ENCODE measurements around the gene PLXNA3. TPM values are rescaled to one million over a fixed set of nuclear protein-coding genes. Genes with fewer than 3 reads are reported as not detected.

The PLXNA3 gene
- total and polyA plus RNA-seq, 8 donors = 2.3 to 296 (median 13.9) TPM

Small RNA genes within 50 kb of the gene (small RNA-seq; reads per million reads assigned to genes)
- gene MIR6858 (0 to 0.47 (median 0.22) reads per million in 4 donors), gene RN7SL697P (0 reads per million in 4 donors)

Other genes starting within 250 kb of the PLXNA3 start
- not detected for gene OPN1MW2, start 238.5 kb upstream of the PLXNA3 start, total RNA-seq
- gene OPN1MW2, start 238.5 kb upstream of the PLXNA3 start, polyA plus RNA-seq = not detected
- not detected for gene OPN1MW3, start 200.7 kb upstream of the PLXNA3 start, total RNA-seq
- gene OPN1MW3, start 200.7 kb upstream of the PLXNA3 start, polyA plus RNA-seq = not detected
- gene TEX28, start 163.2 kb upstream of the PLXNA3 start, total RNA-seq = not detected
- not detected for gene TEX28, start 163.2 kb upstream of the PLXNA3 start, polyA plus RNA-seq
- gene TKTL1, start 162.5 kb upstream of the PLXNA3 start, total RNA-seq = not detected
- not detected for gene TKTL1, start 162.5 kb upstream of the PLXNA3 start, polyA plus RNA-seq
- 1,000 to 10,000 TPM in 4 of 5 donors, 100 to 1,000 TPM in 1; 638 to 3,511 (median 2,572) TPM for gene FLNA, start 83.6 kb upstream of the PLXNA3 start, total RNA-seq
- 1,000 to 10,000 TPM in 1 of 3 donors, 100 to 1,000 TPM in 1, 10 to 100 TPM in 1; 89.2 to 1,461 (median 171) TPM for gene FLNA, start 83.6 kb upstream of the PLXNA3 start, polyA plus RNA-seq
- gene EMD, start 79.0 kb upstream of the PLXNA3 start, total RNA-seq = 100 to 1,000 TPM in 1 of 5 donors, 10 to 100 TPM in 4; 24.2 to 117 (median 38.5) TPM
- 100 to 1,000 TPM in 1 of 3 donors, 10 to 100 TPM in 2; 62.9 to 135 (median 97.8) TPM for gene EMD, start 79.0 kb upstream of the PLXNA3 start, polyA plus RNA-seq
- gene RPL10, start 59.9 kb upstream of the PLXNA3 start, total RNA-seq = 1,000 to 10,000 TPM in 4 of 5 donors, 100 to 1,000 TPM in 1; 783 to 3,421 (median 2,020) TPM
- gene RPL10, start 59.9 kb upstream of the PLXNA3 start, polyA plus RNA-seq = 1,000 to 10,000 TPM; 5,802 to 8,616 (median 6,179) TPM
- gene DNASE1L1, start 49.0 kb upstream of the PLXNA3 start, total RNA-seq = 10 to 100 TPM; 12.5 to 48.7 (median 26.3) TPM
- gene DNASE1L1, start 49.0 kb upstream of the PLXNA3 start, polyA plus RNA-seq = 10 to 100 TPM; 15.9 to 18.2 (median 16.0) TPM
- 100 to 1,000 TPM in 2 of 5 donors, 10 to 100 TPM in 3; 12.7 to 202 (median 84.6) TPM for gene TAFAZZIN, start 46.7 kb upstream of the PLXNA3 start, total RNA-seq
- 10 to 100 TPM; 19.4 to 59.9 (median 21.8) TPM for gene TAFAZZIN, start 46.7 kb upstream of the PLXNA3 start, polyA plus RNA-seq
- gene ATP6AP1, start 29.6 kb upstream of the PLXNA3 start, total RNA-seq = 10 to 100 TPM; 13.4 to 69.3 (median 26.6) TPM
- gene ATP6AP1, start 29.6 kb upstream of the PLXNA3 start, polyA plus RNA-seq = 10 to 100 TPM; 16.8 to 49.6 (median 34.9) TPM
- 100 to 1,000 TPM in 2 of 5 donors, 10 to 100 TPM in 3; 46.4 to 178 (median 93.3) TPM for gene GDI1, start 21.1 kb upstream of the PLXNA3 start, total RNA-seq
- gene GDI1, start 21.1 kb upstream of the PLXNA3 start, polyA plus RNA-seq = 10 to 100 TPM; 45.7 to 61.8 (median 59.1) TPM
- 10 to 100 TPM; 16.7 to 79.4 (median 55.4) TPM for gene FAM50A, start 14.1 kb upstream of the PLXNA3 start, total RNA-seq
- gene FAM50A, start 14.1 kb upstream of the PLXNA3 start, polyA plus RNA-seq = 100 to 1,000 TPM in 2 of 3 donors, 10 to 100 TPM in 1; 82.2 to 162 (median 157) TPM
- 1 to 10 TPM in 4 of 5 donors, not detected in 1; 2.7 to 8.4 (median 5.0) TPM for gene LAGE3, start 21.0 kb downstream of the PLXNA3 start, total RNA-seq
- 10 to 100 TPM; 18.2 to 29.0 (median 22.6) TPM for gene LAGE3, start 21.0 kb downstream of the PLXNA3 start, polyA plus RNA-seq
- gene UBL4A, start 28.3 kb downstream of the PLXNA3 start, total RNA-seq = 10 to 100 TPM in 4 of 5 donors, 1 to 10 TPM in 1; 8.0 to 50.1 (median 19.8) TPM
- 10 to 100 TPM; 22.5 to 34.4 (median 32.1) TPM for gene UBL4A, start 28.3 kb downstream of the PLXNA3 start, polyA plus RNA-seq
- 100 to 1,000 TPM in 1 of 5 donors, 10 to 100 TPM in 2, 1 to 10 TPM in 2; 4.9 to 175 (median 13.2) TPM for gene SLC10A3, start 32.3 kb downstream of the PLXNA3 start, total RNA-seq
- 10 to 100 TPM in 2 of 3 donors, 1 to 10 TPM in 1; 9.5 to 16.7 (median 12.5) TPM for gene SLC10A3, start 32.3 kb downstream of the PLXNA3 start, polyA plus RNA-seq
- gene FAM3A, start 58.0 kb downstream of the PLXNA3 start, total RNA-seq = 10 to 100 TPM; 21.9 to 34.4 (median 24.1) TPM
- 10 to 100 TPM; 36.3 to 61.7 (median 49.0) TPM for gene FAM3A, start 58.0 kb downstream of the PLXNA3 start, polyA plus RNA-seq
- 10 to 100 TPM; 10.3 to 41.7 (median 30.3) TPM for gene G6PD, start 88.6 kb downstream of the PLXNA3 start, total RNA-seq
- gene G6PD, start 88.6 kb downstream of the PLXNA3 start, polyA plus RNA-seq = 10 to 100 TPM; 15.6 to 22.7 (median 19.1) TPM
- 10 to 100 TPM in 3 of 5 donors, 1 to 10 TPM in 2; 7.6 to 22.6 (median 14.8) TPM for gene IKBKG, start 89.3 kb downstream of the PLXNA3 start, total RNA-seq
- 10 to 100 TPM; 16.8 to 24.3 (median 18.5) TPM for gene IKBKG, start 89.3 kb downstream of the PLXNA3 start, polyA plus RNA-seq
- gene CTAG1A, start 126.9 kb downstream of the PLXNA3 start, total RNA-seq = not detected
- not detected for gene CTAG1A, start 126.9 kb downstream of the PLXNA3 start, polyA plus RNA-seq
- not detected for gene CTAG1B, start 161.0 kb downstream of the PLXNA3 start, total RNA-seq
- not detected for gene CTAG1B, start 161.0 kb downstream of the PLXNA3 start, polyA plus RNA-seq
- gene CTAG2, start 195.3 kb downstream of the PLXNA3 start, total RNA-seq = not detected
- gene CTAG2, start 195.3 kb downstream of the PLXNA3 start, polyA plus RNA-seq = 1 to 10 TPM in 1 of 3 donors, not detected in 2; 2.9 TPM